DOHH2 (cell line): ENCODE data around the gene CCDC28B.

Experiments
- H3F3A ChIP-seq: fragments of 200-600 bp; sonication (generic), shearing (Covaris generic); 2 replicates; pipeline ENCODE4 v1.6.0; 2016; ENCODE audit warnings: antibody characterized with exemption, mild to moderate bottlenecking; ENCODE audit not compliant: control insufficient read depth, insufficient read depth
- H3K27ac ChIP-seq: fragments of 200-600 bp; sonication (generic); 2 replicates; pipeline ENCODE4 v1.5.1; 2014; ENCODE audit warnings: low read depth, mild to moderate bottlenecking, low read length, moderate library complexity
- H3K27me3 ChIP-seq: fragments of 200-600 bp; sonication (generic); 2 replicates; pipeline ENCODE4 v1.6.1; 2014; ENCODE audit warnings: mild to moderate bottlenecking, low read length, mixed read lengths; ENCODE audit not compliant: control insufficient read depth
- H3K36me3 ChIP-seq: fragments of 200-600 bp; sonication (generic); 2 replicates; pipeline ENCODE4 v1.6.1; 2014; ENCODE audit warnings: mild to moderate bottlenecking, low read length, moderate library complexity, mixed read lengths; ENCODE audit not compliant: control insufficient read depth
- H3K4me1 ChIP-seq: fragments of 200-600 bp; sonication (generic); 2 replicates; pipeline ENCODE4 v1.6.1; 2014; ENCODE audit warnings: mild to moderate bottlenecking, low read length, mixed read lengths; ENCODE audit not compliant: control insufficient read depth
- H3K4me2 ChIP-seq: fragments of 200-600 bp; sonication (generic); 2 replicates; pipeline ENCODE4 v1.6.0; 2014; ENCODE audit warnings: mild to moderate bottlenecking, low read length, moderate library complexity
- H3K4me3 ChIP-seq: fragments of 200-600 bp; sonication (generic); 2 replicates; pipeline ENCODE4 v1.5.1; 2014; ENCODE audit warnings: mild to moderate bottlenecking, low read length, mixed read lengths
- H3K79me2 ChIP-seq: fragments of 200-600 bp; sonication (generic); 2 replicates; pipeline ENCODE4 v1.6.1; 2014; ENCODE audit warnings: mild to moderate bottlenecking, low read length, mixed read lengths; ENCODE audit not compliant: control insufficient read depth
- H3K9me2 ChIP-seq: fragments of 200-600 bp; sonication (generic); replicated peaks from 2 replicates; pipeline ENCODE4 v1.6.1; 2014; ENCODE audit warnings: mild to moderate bottlenecking, low read length, mixed read lengths; ENCODE audit not compliant: control insufficient read depth
- H3K9me3 ChIP-seq: fragments of 200-600 bp; sonication (generic); 2 replicates; pipeline ENCODE4 v1.6.1; 2014; ENCODE audit warnings: antibody characterized with exemption, low read length, mixed read lengths; ENCODE audit not compliant: control insufficient read depth, insufficient read depth
- H4K20me1 ChIP-seq: fragments of 200-600 bp; sonication (generic); 2 replicates; pipeline ENCODE4 v1.6.0; 2014; ENCODE audit warnings: low read depth, mild to moderate bottlenecking, antibody characterized with exemption, low read length, moderate library complexity; ENCODE audit not compliant: control insufficient read depth, insufficient read depth
- CTCF ChIP-seq: fragments of 200-600 bp; sonication (generic); IDR thresholded peaks from one replicate; pipeline ENCODE4 v1.5.1; 2014; ENCODE audit warnings: antibody characterized with exemption, mild to moderate bottlenecking, low read depth, low read length; ENCODE audit not compliant: poor library complexity, severe bottlenecking
- EZH2phosphoT487 ChIP-seq: fragments of 200-600 bp; sonication (generic); IDR thresholded peaks from 2 replicates; pipeline ENCODE4 v1.6.1; 2017; ENCODE audit warnings: borderline replicate concordance, mild to moderate bottlenecking, antibody characterized with exemption, low read length, moderate library complexity, mixed read lengths

CCDC28B gene

GRCh38 chr1:32250893-32251716, 50.7 kb downstream of the CCDC28B start, which contains the start of gene LCK:
Gene LCK (plus strand): TSS chr1:32251265. CDS start chr1:32274330, 23,065 bp downstream.
- Histone ChIP-seq H3K9me3 (no peaks in the 10 kb centered on the region), H3K4me2 (peak within 1 kb of the TSS; percentile 89), H4K20me1 (no peaks in the 10 kb centered on the region), H3K36me3 (peaks cover 18% of the 10 kb centered on the region), H3K9me2 (no peaks in the 10 kb centered on the region), H3K79me2 (peaks cover 40% of the 10 kb centered on the region), H3F3A (peaks cover 66% of the 10 kb centered on the region), H3K27ac (peak within 1 kb of the TSS; percentile 100), H3K4me3 (peak within 1 kb of the TSS; percentile 77), H3K27me3 (no peaks in the 10 kb centered on the region), H3K4me1 (peaks cover 100% of the 10 kb centered on the region)
- no peak for TF ChIP-seq EZH2phosphoT487
- no peak for TF ChIP-seq CTCF
